Karpas-422 (cell line): ENCODE measurements around the gene NR1H4. TPM values are rescaled to one million over a fixed set of nuclear protein-coding genes. Genes with fewer than 3 reads are reported as not detected.

Experiments
- DNase-seq: peaks from one replicate; pipeline ENCODE4 v3.0.0-alpha.2; 2015
- H2AFZ ChIP-seq: fragments of 200-600 bp; sonication (generic); 2 replicates; pipeline ENCODE4 v1.6.1; 2014; ENCODE audit warnings: antibody characterized with exemption, low read length, mixed read lengths
- H3K27ac ChIP-seq: fragments of 200-600 bp; sonication (generic); 2 replicates; pipeline ENCODE4 v1.5.1; 2014; ENCODE audit warnings: mild to moderate bottlenecking, low read length, moderate library complexity
- H3K27me3 ChIP-seq: fragments of 200-600 bp; sonication (generic); 2 replicates; pipeline ENCODE4 v1.6.1; 2014; ENCODE audit warnings: low read length, mixed read lengths
- H3K36me3 ChIP-seq: fragments of 200-600 bp; sonication (generic); 2 replicates; pipeline ENCODE4 v1.6.1; 2014; ENCODE audit warnings: low read length, mixed read lengths; ENCODE audit not compliant: insufficient read depth
- H3K4me1 ChIP-seq: fragments of 200-600 bp; sonication (generic); 2 replicates; pipeline ENCODE4 v1.6.1; 2014; ENCODE audit warnings: mild to moderate bottlenecking, low read length, mixed read lengths
- H3K4me2 ChIP-seq: fragments of 200-600 bp; sonication (generic); 2 replicates; pipeline ENCODE4 v1.6.1; 2014; ENCODE audit warnings: low read length, low read depth, mild to moderate bottlenecking; ENCODE audit not compliant: poor library complexity, severe bottlenecking
- H3K4me3 ChIP-seq: fragments of 200-600 bp; sonication (generic); 2 replicates; pipeline ENCODE4 v1.5.1; 2014; ENCODE audit warnings: mild to moderate bottlenecking, antibody characterized with exemption, low read length, mixed read lengths
- H3K79me2 ChIP-seq: fragments of 200-600 bp; sonication (generic); 2 replicates; pipeline ENCODE4 v1.6.1; 2014; ENCODE audit warnings: mild to moderate bottlenecking, low read length, mixed read lengths
- H3K9ac ChIP-seq: fragments of 200-600 bp; sonication (generic); 2 replicates; pipeline ENCODE4 v1.6.0; 2014; ENCODE audit warnings: low read length
- H3K9me2 ChIP-seq: fragments of 200-600 bp; sonication (generic), shearing (Covaris generic); replicated peaks from 2 replicates; pipeline ENCODE4 v1.6.0; 2014; ENCODE audit warnings: mild to moderate bottlenecking, low read length, moderate library complexity; ENCODE audit not compliant: insufficient read depth
- H3K9me3 ChIP-seq: fragments of 300-700, 200-600 bp; sonication (generic); 2 replicates; pipeline ENCODE4 v1.6.1; 2014; ENCODE audit warnings: low read length, mixed read lengths
- H4K20me1 ChIP-seq: fragments of 200-600 bp; sonication (generic); 2 replicates; pipeline ENCODE4 v1.6.1; 2014; ENCODE audit warnings: mild to moderate bottlenecking, antibody characterized with exemption, low read length, low read depth; ENCODE audit not compliant: insufficient read depth
- total RNA-seq: library from RNA; depleted of rRNA; stranded (reverse); fragments of >200 nt; shearing (Covaris generic); gene quantifications from 2 replicates; pipeline ENCODE4 v1.2.3, GENCODE V29; 2014; ENCODE audit warnings: low replicate concordance

Gene NR1H4
- total RNA-seq, 1 experiment from 2014 or later, result not detected

DNA sequence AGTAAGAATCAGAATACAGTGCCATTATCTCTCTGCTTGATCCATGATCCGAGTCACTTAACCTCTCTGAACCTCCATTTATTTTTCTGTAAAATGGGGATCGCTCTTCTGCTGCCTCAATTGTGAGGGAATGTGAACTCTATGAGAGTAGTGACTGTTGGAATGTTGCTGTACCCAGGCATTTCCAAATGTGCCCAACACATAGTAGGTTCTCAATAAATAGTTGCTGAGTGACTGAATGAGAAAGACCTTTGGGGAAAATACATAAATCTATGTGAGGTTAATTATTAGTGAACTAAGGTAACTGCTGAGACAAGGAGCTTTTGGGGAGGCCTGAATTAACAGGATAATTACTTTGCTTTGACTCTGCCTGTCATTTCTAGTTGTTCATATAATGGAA is 33.9 kb upstream of the NR1H4 start:
- Histone ChIP-seq H4K20me1 (no peaks in the 10 kb centered on the region), H2AFZ (no peak overlapping the region), H3K4me2 (no peak overlapping the region), H3K36me3 (no peaks in the 10 kb centered on the region), H3K4me3 (no peak overlapping the region), H3K9me3 (no peaks in the 10 kb centered on the region), H3K9me2 (no peaks in the 10 kb centered on the region), H3K27ac (no peak overlapping the region), H3K27me3 (no peaks in the 10 kb centered on the region), H3K4me1 (no peaks in the 10 kb centered on the region), H3K9ac (no peak overlapping the region), H3K79me2 (no peaks in the 10 kb centered on the region)
- no peak for DNase-seq

DNA sequence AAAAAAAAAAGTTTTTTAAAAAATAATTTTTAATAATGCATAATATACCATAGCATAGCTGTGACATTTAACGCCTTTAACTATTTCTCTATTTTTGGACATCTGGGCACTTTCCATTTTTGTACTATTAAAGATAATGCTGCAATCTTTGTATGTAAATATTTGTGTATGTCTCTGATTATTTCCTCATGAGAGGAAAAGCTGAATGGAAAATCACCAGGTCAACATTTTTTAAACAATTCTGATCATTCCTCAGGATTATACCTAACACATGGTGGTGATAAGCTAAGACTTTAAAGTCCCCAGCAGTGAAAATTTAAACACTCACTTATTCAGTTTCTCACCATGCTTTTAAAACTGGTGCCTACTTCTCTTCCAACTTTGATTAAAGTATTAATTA is 31.3 kb upstream of the NR1H4 start:
- H3K4me1 ChIP-seq, result peaks cover 3% of the 10 kb centered on the region; the same call in 1 of the 2 replicates
- no peak overlapping the region for H3K27ac ChIP-seq
- H2AFZ ChIP-seq, result no peak overlapping the region
- no peak overlapping the region for H3K4me3 ChIP-seq
- H3K9me2 ChIP-seq, result no peaks in the 10 kb centered on the region
- no peaks in the 10 kb centered on the region for H3K27me3 ChIP-seq
- H3K79me2 ChIP-seq, result no peaks in the 10 kb centered on the region
- no peak overlapping the region for H3K4me2 ChIP-seq
- no peak for DNase-seq
- H3K36me3 ChIP-seq, result no peaks in the 10 kb centered on the region
- H4K20me1 ChIP-seq, result no peaks in the 10 kb centered on the region
- no peaks in the 10 kb centered on the region for H3K9me3 ChIP-seq
- H3K9ac ChIP-seq, result no peak overlapping the region

DNA sequence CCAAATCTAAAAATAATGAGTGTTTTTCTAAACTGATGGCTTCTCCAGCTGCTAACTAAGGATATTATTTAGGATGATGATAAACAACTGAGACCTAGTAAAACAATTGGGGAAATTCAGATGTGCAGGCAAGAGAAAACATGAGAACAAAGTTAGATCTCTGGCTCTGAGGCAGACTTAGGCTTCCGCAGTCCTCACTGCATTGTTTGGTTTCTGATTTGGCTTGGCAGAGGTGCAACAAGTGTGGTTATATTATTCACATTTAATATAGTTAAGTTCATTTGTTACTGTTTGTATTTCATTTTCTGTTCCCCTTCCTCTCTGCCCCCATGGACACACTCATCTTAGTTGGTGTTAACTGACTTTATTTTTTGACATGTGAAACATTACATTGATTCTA is 30.2 kb upstream of the NR1H4 start:
- no peaks in the 10 kb centered on the region for H3K36me3 ChIP-seq
- H3K4me3 ChIP-seq, result no peak overlapping the region
- H3K4me1 ChIP-seq, result peaks cover 5% of the 10 kb centered on the region; the same call in 1 of the 2 replicates
- H3K9me2 ChIP-seq, result no peaks in the 10 kb centered on the region
- H3K79me2 ChIP-seq, result no peaks in the 10 kb centered on the region
- H4K20me1 ChIP-seq, result no peaks in the 10 kb centered on the region
- H2AFZ ChIP-seq, result no peak overlapping the region
- H3K27ac ChIP-seq, result no peak overlapping the region
- DNase-seq, result no peak
- H3K9me3 ChIP-seq, result no peaks in the 10 kb centered on the region
- H3K4me2 ChIP-seq, result no peak overlapping the region
- no peaks in the 10 kb centered on the region for H3K27me3 ChIP-seq
- no peak overlapping the region for H3K9ac ChIP-seq

DNA sequence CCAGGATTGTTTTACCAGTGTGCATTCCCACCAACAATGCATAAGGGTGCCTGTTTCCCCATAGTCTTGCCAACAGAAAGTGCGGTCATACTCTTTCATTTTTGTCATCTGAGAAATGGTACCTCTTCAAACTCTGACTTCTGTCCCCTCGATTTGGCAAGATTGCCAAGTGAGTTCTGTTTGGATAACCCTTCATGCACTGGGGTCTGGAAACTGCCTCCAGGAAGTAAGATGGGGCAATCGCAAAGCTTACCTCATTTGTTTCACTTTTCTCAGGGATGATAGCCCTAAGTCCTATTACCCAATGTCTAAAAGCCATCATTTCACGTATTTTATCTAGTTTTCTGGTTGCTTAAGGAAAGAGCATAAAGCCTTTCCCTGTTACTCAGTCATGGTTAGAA is 28.6 kb upstream of the NR1H4 start:
- Histone ChIP-seq H3K9me3 (no peaks in the 10 kb centered on the region), H3K79me2 (no peaks in the 10 kb centered on the region), H3K4me1 (peaks cover 5% of the 10 kb centered on the region; the same call in 1 of the 2 replicates), H4K20me1 (no peaks in the 10 kb centered on the region), H3K9ac (no peak overlapping the region), H2AFZ (no peak overlapping the region), H3K27me3 (no peaks in the 10 kb centered on the region), H3K27ac (no peak overlapping the region), H3K4me3 (no peak overlapping the region), H3K36me3 (no peaks in the 10 kb centered on the region), H3K4me2 (no peak overlapping the region), H3K9me2 (no peaks in the 10 kb centered on the region)
- no peak for DNase-seq

DNA sequence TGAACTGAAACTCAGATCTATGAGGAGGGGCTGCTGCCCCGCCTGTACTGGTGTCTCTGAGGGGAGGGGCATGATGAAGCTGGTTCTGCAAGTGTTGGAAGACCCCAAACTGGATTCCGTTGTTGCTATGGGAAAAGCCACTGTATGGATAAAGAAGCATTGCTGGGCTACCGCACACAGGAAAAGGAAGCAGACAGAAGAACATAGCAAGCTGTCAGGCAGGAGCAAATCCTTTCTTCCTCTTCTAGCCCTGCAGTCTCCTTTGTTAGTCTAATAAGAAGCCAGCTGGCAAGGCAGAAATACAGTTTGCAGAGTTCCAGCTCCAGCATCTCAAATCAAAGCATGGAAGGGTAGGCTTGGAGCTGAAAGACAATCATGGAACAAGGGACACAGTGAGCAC is 26.3 kb upstream of the NR1H4 start:
- no peaks in the 10 kb centered on the region for H4K20me1 ChIP-seq
- no peak overlapping the region for H2AFZ ChIP-seq
- H3K4me3 ChIP-seq, result no peak overlapping the region
- H3K27ac ChIP-seq, result no peak overlapping the region
- no peaks in the 10 kb centered on the region for H3K27me3 ChIP-seq
- H3K79me2 ChIP-seq, result no peaks in the 10 kb centered on the region
- no peaks in the 10 kb centered on the region for H3K36me3 ChIP-seq
- H3K4me2 ChIP-seq, result no peak overlapping the region
- no peaks in the 10 kb centered on the region for H3K9me3 ChIP-seq
- no peak for DNase-seq
- peaks cover 5% of the 10 kb centered on the region; the same call in 1 of the 2 replicates for H3K4me1 ChIP-seq
- no peak overlapping the region for H3K9ac ChIP-seq
- H3K9me2 ChIP-seq, result no peaks in the 10 kb centered on the region

DNA sequence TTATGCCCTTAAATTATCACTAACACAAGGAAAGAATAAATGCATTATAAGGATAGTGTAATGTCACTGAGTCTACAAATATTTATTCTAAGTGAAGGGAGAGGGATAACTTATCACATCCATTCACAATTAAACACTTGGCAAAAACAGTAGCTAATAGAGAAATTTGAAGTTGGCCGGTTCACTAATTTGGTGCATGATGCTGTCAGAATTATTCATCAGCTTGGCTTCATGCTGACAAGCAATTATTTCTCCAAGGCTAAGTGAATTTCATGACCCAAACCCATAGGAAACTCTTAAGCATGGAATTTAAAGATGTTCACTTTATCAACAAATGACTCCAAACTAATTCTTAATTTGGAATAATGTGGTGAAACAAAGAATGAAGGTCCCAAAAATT is 25.0 kb upstream of the NR1H4 start:
- H2AFZ ChIP-seq, result no peak overlapping the region
- no peaks in the 10 kb centered on the region for H3K79me2 ChIP-seq
- peaks cover 5% of the 10 kb centered on the region; the same call in 1 of the 2 replicates for H3K4me1 ChIP-seq
- H3K9ac ChIP-seq, result no peak overlapping the region
- H3K27ac ChIP-seq, result no peak overlapping the region
- DNase-seq, result no peak
- H3K9me2 ChIP-seq, result no peaks in the 10 kb centered on the region
- no peak overlapping the region for H3K4me3 ChIP-seq
- H3K4me2 ChIP-seq, result no peak overlapping the region
- no peaks in the 10 kb centered on the region for H3K9me3 ChIP-seq
- H4K20me1 ChIP-seq, result no peaks in the 10 kb centered on the region
- H3K27me3 ChIP-seq, result no peaks in the 10 kb centered on the region
- no peaks in the 10 kb centered on the region for H3K36me3 ChIP-seq

DNA sequence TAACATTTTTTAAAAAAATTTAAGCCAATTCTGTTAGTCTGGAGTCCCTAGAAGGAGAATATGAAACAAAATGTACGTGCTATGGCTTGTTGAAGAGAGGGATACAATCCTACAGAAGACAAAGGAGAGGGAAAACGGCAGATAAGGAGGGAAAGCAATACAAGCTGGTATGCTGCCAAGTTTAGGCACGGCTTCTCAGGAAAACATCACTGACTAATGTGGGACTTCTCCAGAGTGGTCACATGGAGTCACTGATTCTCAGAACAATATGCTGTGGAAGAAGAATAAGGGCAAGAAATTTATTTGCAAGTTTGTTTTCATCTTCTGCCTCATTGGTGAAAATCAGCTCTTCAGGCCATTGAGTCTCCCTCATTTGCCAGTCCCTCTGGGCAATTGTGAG is 22.9 kb upstream of the NR1H4 start:
- no peak overlapping the region for H3K9ac ChIP-seq
- no peak overlapping the region for H3K27ac ChIP-seq
- H3K9me2 ChIP-seq, result no peaks in the 10 kb centered on the region
- DNase-seq, result no peak
- no peak overlapping the region for H3K4me2 ChIP-seq
- no peak overlapping the region for H3K4me3 ChIP-seq
- no peaks in the 10 kb centered on the region for H3K9me3 ChIP-seq
- H3K4me1 ChIP-seq, result peaks cover 5% of the 10 kb centered on the region; the same call in 1 of the 2 replicates
- H3K27me3 ChIP-seq, result no peaks in the 10 kb centered on the region
- H2AFZ ChIP-seq, result no peak overlapping the region
- no peaks in the 10 kb centered on the region for H3K36me3 ChIP-seq
- no peaks in the 10 kb centered on the region for H4K20me1 ChIP-seq
- no peaks in the 10 kb centered on the region for H3K79me2 ChIP-seq

DNA sequence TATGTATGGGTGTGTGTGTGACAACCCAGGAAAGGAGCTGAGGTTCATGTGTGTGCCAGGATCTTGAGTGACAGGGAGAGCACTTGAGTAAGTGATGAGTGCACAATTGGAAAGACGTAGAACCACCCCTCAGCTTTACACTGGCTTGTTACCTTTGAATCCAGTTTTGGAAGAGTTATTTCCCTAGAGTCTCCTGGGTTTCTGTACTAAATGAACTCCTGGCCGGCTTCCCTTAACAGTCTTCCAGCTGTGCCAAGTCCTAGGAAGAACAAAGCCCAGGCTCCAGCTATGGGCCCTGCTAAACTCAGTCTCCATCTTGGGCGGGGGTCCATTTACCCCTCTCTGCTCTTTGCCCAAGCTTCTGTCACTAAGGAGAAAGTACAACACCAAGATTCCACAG is 19.7 kb upstream of the NR1H4 start:
- Histone ChIP-seq H3K36me3 (no peaks in the 10 kb centered on the region), H3K79me2 (no peaks in the 10 kb centered on the region), H3K27me3 (no peaks in the 10 kb centered on the region), H4K20me1 (no peaks in the 10 kb centered on the region), H2AFZ (no peak overlapping the region), H3K9me3 (no peaks in the 10 kb centered on the region), H3K27ac (no peak overlapping the region), H3K9ac (no peak overlapping the region), H3K4me1 (no peaks in the 10 kb centered on the region), H3K9me2 (no peaks in the 10 kb centered on the region), H3K4me3 (no peak overlapping the region), H3K4me2 (no peak overlapping the region)
- DNase-seq, result no peak

DNA sequence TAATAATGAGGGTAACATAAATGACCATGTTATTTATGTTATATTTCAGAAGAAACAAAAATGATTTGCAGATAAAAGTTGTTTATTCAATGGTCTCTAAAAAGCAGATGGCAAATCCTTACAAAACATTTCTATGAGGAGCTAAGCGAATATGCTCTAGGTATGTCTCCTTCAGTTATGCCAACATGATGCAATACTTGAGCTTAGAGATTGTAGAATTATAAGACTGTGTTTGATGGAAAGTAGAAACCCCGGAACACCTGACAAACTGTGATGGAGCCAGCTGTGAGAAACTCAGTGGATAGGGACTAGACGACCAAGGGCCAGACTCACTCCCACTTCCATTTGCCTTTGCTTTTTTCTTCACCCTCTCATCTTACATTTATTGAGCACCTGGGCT is 17.8 kb upstream of the NR1H4 start:
- Histone ChIP-seq H2AFZ (no peak overlapping the region), H3K9me3 (no peaks in the 10 kb centered on the region), H3K36me3 (no peaks in the 10 kb centered on the region), H3K27me3 (no peaks in the 10 kb centered on the region), H3K79me2 (no peaks in the 10 kb centered on the region), H3K27ac (no peak overlapping the region), H3K4me3 (no peak overlapping the region), H4K20me1 (no peaks in the 10 kb centered on the region), H3K9ac (no peak overlapping the region), H3K9me2 (no peaks in the 10 kb centered on the region), H3K4me1 (no peaks in the 10 kb centered on the region), H3K4me2 (no peak overlapping the region)
- no peak for DNase-seq
